GM21447 (cell line): Measurements from ENCODE around the gene NME7.
A peak's percentile ranks its signal among the peaks of the same experiment; 100 is the strongest.
"Not testable (repeated sequence)": the region's sequence is repeated elsewhere in the genome, so short reads cannot be mapped to it uniquely, and the experiment has no call there.

Experiments used
- ATAC-seq: cut with Tn5 transposase; IDR thresholded peaks from one replicate; pipeline ENCODE4 v1.9.1; 2021; ENCODE audit not compliant: unreplicated experiment

Gene NME7

DNA sequence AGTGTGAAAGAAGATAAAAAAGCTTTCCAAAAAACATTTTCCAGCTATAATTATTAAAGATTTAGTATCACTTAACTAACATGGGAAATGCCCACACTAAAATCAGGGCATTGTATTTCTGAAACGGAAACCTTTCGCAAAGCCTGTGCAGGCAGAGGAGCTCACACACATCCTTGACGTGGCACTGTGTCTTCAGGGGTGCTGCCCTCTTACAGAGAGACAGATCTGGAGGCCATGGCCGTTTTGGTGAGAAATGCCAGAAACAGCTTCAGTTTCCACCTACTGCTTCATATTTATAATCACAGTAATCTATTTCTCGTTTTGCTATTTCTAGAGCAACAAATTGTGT, 234.4 kb downstream of the NME7 start:
- ATAC-seq: no peak

DNA sequence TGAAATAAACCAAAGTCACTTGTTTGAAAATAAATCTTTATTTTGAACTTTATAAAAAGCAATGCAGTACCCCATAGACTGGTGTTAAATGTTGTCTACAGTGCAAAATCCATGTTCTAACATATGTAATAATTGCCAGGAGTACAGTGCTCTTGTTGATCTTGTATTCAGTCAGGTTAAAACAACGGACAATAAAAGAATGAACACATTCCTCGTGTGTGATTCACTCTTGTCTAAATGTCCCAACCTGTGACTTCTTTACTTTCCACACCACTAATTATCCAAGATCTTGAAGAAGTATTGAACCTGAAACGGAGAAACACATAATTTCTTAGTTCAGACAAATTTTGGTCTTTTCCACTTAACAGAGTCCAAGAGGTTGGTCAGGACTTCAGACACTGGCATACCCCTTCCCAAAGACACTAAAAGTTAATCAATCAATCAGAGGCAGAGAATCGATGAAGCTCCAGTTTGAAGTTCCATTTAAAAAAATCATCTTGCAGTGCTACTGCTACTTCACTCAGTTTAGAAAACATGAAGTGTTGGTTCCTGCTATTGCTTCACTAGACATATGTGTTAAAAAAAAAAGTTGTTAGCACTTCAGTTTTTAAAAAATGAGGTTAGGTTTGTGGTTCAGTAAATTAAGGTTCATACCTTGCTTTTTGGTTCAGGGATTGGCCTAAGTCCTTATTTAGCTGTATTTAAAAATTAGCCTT, 234.9 kb downstream of the NME7 start:
- ATAC-seq: no peak

DNA sequence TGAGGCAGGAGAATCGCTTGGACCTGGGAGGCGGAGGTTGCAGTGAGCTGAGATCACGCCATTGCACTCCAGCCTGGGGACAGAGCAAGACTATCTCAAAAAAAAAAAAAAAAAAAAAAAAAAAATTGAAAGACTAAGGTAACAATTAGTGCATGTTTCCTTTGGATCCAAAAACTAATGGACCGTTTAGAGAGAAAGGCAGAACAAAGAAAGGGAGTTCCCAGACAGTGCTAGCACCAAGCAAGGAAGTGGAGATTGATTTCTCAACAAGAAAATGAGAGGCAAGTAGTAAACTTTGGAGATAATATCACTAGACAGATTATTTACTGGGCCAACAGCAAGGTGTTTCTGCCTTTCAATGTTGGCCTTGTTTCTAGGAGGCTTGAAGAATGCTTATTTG, 236.9 kb downstream of the NME7 start:
- ATAC-seq: no peak

DNA sequence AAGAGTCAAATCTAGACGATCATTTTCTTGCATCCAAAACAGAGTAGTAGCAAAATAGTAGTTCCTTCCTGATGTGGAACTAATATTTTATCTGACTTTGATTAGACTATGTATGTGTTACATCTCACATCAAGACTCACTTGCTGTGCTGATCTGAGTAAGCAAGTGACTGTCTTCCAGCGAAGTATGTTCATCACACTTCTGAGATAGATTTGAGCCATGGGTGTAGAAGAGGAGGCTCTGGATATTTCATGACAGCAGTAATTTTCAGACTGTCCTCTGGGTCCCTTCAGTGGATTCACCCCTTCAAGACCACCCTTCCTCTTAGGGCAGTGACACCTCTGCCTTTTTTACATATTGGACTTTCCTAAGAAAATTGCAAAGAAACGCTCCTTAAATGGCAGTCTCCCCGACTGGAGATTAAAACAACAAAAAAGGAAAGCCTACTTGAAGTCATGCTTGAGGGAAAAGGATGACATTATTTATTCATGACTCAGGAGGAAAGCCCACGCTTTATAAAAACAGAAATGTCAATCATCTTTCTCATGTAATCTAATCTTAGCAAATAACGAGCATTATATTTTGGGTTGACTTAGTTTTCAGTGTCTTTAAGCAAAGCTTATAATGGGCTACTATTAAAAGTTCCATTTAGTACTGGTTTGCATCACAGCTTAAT, 238.3 kb downstream of the NME7 start:
- ATAC-seq: no peak

DNA sequence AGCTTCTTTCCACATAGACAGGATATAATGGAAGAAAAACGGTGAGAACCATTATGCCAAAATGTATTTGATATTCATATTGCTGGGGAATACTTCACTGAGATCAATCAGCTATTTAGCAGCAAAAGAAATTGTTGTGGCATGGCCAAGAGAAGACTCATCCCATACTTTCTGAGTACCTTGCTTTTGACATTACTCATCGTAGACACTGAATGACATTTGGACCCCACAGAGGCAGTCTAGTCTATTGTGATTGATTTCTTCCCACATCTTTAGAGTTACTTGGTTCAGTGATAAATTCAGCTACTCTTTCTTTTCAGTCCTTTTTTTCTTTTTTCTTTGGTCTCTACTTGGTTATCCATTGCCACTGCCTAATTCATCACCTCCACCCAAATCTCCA, 239.0 kb downstream of the NME7 start:
- no peak for ATAC-seq

DNA sequence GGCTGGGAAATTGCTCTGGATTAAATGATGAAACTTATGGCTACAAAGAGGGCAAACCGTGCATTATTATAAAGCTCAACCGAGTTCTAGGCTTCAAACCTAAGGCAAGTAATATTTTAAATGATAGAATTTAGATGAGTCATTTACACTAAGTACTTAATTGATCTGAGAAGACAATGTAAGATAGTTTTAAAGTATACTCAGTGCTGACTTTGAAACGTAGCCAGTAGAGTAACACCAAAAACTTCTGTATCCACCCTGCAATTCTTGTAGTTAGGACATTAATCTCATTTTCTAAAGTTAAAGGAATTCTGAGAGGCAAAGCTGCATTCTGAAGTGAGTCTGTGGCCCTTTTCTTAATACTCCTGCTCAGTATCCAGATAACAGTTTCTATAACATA, 240.3 kb downstream of the NME7 start:
- no peak for ATAC-seq

DNA sequence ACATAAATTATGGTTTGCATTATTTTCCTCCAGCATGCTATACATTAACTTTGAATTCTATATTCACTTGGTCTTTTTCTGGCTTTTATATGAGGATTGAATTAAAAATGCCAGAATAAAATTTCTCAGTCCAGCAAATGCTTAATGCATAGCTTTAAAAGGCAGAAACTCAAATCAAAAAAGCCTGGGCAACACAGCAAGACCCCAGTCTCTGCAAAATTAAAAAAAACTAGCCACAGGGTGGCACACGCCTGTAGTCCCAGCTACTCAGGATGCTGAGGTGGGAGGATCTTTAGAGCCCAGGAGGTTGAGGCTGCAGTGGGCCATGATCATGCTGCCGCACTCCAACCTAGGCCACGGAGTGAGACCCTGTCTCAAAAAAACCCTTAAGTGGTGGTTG, 241.3 kb downstream of the NME7 start:
- ATAC-seq: no peak

DNA sequence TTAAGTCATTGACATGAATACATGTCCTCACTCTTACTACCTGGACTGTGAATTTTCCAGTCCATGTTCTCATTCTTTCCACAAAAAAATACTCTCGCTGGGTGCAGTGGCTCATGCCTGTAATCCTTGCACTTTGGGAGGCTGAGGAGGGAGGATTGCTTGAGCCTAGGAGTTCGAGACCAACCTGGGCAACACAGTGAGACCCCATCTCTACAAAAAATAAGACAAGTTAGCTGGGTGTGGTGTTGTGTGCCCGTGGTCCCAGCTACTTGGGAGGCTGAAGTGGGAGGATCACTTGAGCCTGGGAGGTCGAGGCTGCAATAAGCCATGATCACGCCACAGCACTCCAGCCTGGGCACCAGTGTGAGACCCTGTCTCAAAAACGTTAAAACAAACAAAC, 242.0 kb downstream of the NME7 start:
- ATAC-seq: not testable (repeated sequence)

DNA sequence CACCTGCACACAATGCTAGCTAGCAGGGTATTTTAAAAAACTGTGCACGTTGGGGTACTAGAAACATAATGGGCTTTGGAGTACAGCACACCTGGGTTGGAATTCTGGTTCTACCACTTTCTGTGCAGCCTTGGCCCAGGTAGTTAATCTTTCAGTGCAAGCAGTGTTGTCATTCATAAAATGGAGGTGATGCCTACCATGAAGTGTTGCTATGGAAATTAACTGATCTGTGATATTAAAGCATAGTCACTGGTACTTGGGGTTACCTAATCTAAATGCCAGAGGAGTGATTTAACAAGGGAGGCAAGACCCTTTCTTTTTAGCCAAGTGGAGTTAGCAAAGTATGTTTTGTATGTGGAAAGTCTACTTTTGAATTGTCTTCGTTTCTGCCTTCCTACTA, 243.1 kb downstream of the NME7 start:
- ATAC-seq: no peak

DNA sequence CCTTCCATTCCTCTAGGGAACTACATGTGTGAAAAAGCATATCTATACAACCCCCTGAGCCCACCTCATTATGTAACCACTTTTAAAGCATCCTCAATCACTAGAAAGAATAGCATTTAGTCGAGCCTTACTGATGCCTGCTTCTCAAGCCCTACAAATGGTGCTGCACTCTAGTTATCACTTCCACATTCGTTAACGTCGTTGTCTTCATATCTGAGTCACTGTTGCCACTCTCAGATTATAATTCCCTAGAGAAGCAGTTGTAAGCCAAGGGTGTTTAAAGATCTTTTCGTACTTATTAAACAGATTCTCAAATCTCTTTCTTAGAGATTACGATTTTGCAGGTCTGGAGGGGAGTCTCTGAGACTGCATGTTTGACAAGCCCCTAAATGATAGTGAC, 244.6 kb downstream of the NME7 start:
- peak; percentile 78 for ATAC-seq

DNA sequence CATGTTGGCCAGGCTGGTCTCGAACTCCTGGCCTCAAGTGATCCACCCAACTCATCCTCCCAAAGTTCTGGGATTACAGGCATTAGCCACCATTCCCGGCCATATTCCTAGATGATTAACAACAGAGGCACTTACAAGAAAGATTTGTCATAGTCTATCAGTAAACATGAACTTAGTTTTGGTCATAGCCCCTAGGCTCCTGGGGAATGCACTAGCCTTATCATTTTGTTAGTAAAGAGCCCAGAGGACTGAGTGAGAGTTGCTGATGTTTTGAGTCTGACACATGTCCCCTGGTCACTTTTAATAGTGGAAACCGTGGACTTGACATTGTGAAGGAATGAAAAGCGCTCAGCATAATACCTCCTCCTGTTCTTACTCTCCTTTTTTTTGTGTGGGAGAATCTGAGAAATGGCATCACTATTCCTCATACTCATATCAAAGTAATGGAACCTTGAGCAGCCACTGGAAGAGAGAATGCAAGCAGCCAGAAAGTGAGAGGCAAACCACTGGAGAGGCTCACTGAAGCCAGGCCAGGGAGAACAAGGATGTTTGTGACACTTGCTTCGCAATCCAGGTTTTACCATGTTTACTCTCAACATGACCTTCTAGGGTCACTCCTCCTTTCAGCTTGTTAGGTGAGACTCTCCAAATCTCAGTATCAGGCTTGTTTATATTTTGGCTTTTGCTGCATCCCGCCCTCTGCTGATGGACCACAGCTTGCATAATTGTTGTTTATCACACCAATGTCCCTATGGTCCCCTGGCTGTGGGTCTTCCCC, 246.3 kb downstream of the NME7 start:
- ATAC-seq: no peak

DNA sequence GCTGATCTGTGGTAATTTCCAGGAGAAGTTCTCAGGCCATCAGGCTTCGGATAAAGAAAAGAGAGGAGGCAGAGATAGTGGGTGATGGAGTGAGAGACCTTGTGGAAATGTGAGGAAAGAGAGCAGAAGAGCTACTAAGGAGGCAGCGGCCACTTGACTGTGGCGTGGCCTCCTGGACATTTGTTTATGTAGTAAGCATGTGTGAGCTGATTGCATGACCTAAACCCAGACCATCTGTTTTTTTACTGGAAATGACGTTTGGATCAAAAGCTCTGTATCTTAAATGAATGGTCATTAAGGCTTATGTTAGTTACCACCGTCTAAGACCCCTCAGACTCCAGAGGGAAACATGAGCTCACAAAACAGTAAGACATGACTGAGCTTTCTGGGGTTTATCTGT, 247.5 kb downstream of the NME7 start:
- no peak for ATAC-seq

DNA sequence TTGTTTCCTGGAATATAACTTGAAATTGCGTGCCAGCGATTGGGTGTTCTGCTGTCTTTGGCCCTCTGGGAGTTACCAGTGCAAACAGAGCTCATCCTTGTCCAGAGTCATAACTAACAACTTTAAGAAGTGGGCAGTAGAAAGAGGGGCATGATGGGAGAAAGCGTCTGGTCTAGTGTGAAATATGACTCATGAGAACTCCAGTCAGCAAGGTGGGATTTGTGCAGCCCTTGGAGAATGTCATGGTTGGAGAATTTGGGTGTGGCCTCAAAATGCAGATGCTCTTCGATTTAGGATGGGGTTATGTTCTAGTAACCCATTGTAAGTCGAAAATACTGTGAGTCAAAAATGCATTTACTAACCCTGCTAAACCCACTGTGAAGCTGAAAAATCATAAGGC, 248.2 kb downstream of the NME7 start:
- no peak for ATAC-seq

DNA sequence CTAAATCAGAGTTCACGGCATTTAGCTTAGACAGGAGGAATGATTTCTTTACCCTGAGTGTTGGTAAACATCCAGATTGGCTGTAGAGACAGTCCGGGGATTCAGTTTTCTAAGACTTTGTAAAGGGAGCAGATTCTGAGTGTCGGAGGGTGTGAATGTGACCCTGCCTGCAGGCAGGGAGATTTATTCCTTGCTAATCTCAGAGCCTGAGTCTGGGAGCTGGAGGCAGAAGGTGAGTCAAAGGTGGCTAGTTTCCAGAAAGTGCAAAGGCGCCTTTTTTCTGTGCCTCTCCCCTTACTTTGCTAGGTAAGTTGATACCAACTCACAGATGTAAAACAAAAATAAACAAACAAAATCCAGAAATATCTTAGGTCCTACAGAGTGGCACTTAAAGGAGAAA, 249.4 kb downstream of the NME7 start:
- ATAC-seq: no peak

DNA sequence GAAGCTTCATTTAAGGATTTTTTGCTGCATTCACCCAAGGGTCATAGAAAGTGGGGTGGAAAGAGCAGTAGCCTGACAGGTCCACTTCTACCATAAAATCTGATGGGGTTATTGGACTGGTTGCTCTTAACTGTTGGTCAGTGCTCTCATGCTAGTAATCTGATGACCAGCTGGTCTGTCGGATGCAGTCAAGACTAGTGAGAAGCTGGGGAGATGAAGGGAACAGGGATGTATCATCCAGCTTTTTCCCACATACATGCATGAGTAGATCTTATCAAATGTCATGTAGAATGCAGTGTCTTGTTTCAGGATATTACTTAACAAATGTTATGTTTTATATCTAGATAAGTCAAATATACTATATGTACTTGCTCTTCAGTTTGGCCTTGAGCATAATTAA, 250.0 kb downstream of the NME7 start:
- no peak for ATAC-seq

DNA sequence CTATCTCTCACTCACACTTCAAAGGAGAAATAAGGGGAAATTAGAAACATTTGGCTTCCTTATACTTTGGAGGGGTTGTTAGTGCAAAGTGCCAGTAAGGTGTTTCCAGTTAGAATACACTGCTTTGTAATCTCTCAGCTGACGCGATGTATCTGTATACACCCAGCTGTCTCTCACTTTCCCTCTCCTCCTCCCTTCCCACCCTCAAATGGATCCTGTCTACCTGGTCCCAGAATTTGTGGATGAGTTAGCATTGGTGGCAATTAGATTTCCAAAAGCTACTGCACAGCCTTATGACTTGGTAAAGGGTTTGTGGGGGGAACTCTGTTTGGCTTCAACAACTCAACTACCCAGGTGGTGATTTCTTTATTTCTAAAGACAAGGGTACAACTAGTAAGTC, 250.6 kb downstream of the NME7 start:
- ATAC-seq: no peak

DNA sequence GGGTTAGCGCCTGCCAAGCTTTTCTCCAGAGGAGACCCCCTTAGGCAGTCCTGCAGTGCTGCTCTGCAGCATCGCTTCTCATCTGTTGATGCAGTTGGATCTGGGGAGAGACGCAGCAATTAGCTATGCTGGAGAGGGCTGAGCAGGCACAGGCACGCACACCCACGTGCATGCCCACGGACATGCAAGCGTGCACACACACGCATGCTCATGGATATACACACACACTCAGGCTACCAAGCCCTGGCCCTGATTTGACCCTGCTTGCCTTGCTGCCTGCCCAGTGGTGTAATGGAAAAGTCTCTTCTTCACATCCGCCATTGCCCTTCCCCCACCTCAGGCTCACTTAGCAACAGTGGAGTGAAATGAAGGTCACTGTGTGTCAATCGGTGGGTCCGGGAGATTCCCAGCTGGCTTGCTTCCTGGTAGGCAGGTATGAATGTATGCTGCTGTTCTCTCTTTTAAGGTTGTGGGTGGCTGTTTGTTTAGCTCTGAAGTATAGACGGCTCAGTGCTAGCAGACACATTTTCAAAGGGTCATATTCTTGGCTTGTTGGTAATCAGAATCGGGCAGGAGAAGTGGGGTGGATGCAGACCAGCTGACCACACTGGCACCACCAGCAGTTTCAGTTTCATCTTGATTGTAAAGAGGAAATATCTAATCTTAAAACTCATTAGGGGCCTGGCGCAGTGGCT, 251.6 kb downstream of the NME7 start:
- ATAC-seq: peak; percentile 76

DNA sequence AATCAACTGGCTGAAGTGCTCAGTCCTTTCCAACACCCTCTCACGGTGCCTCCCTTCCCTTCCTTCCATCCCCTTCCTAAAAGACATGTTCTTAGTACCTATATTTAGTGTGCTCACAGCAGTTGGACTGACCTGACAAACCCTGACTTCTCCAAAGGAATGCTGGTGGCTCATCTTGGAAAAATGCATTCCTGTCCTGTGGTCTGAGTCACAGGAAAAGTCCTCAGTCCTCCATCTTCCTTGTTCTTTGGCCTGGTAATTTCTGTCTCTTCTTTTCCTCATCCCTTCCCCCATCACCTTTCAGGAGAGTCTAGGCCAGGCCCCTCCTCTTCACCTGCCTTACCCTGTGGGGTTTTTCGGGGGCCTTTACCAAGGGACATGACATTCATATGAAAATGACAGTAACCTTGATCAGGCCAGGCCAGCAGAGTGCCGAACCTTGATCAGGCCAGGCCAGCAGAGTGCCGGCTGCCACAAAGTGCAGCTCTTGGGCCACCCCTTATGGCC, 253.9 kb downstream of the NME7 start:
- no peak for ATAC-seq

DNA sequence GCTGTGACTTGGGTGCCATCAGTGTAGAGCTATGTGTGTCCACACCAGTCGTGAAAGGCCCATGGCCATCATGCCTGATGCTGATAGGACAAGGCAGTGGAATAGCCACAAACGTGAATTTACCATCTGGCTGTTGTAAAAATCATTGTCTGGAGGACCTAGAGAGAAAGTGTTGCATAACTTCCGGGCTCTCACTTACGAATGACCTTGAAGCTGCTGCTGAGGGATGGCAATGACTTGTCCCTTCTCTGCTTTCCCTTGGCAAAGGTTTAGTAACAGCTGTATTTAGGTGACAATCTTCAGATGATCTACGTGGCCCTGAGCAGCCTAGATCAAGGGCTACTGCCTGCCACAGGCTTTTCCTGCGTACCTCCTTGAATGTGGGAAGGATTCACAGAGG, 255.4 kb downstream of the NME7 start:
- no peak for ATAC-seq

DNA sequence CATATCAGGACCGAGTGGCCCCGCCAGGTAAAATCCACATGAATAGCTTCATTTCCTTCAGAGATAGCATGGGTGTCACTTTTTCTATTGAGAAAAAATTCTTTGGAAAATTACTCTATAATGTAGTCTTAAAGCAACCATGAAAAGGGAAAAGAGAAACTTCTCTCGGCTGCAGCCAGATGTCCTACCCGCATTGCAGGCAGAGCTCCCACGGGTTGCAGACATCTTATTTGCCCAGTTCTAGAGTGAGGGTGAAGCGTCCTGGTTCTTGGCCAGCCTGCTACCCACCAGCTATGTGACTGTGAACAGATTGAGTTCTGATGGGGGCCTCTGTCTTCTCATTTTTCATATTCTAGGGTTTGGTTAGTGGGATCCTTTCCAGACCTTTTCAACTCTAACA, 256.1 kb downstream of the NME7 start:
- no peak for ATAC-seq

DNA sequence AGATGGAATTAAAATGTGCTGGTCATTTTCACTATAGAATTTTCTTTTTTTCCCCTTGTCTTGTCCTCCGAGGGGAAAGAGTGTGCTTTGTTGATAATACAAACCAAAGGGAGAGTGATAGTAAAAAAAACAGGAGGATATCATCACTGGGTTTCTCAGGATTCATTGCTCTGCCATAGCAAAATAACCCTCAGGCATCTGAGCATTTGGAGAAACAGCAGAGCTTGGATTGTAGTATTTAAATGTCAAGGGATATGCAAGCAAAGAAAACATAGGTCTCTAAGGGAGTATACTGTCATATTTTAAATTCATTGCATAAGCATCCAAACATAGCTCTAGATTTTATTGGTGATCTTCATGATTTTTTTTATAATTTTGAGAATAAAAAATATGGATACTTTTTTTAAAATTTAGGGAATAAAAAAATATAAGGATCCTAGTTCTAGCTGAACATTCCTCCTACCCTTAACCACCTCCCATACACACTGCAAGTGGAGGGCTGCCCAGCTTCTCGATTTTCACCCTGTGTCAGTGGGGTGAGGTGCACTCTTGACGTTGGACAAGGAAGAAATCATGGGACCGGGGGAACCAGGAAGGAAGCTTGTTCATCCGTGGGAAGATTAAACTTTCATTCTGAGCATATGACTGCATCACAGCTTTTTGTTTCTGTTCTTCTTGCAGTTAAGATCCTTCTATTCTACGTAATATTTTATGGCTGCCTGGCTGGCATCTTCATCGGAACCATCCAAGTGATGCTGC, 256.7 kb downstream of the NME7 start:
- no peak for ATAC-seq
